Fibroblast of the aortic adventitia (primary cell): ENCODE measurements around the gene DND1. TPM values are rescaled to one million over a fixed set of nuclear protein-coding genes. Genes with fewer than 3 reads are reported as not detected.
"Not testable (repeated sequence)": the region's sequence is repeated elsewhere in the genome, so short reads cannot be mapped to it uniquely, and the experiment has no call there.

Source experiments
- DNase-seq: peaks from one replicate; pipeline ENCODE4 v3.0.0-alpha.2; 2010; ENCODE audit warnings: low read depth
- H3K4me3 ChIP-seq: 2 replicates; pipeline ENCODE4 v1.5.1; 2011; ENCODE audit warnings: low read depth, mild to moderate bottlenecking, control low read depth, low read length, moderate library complexity
- small RNA-seq: library from RNA; depleted of rRNA; stranded (forward); fragments of <200 nt; gene quantifications from one replicate; pipeline ENCODE3, GENCODE V24; 2012
- total RNA-seq: library from RNA; depleted of rRNA; stranded (reverse); fragments of >200 nt; gene quantifications from 2 replicates; pipeline ENCODE4 v1.2.3, GENCODE V29; 2012; ENCODE audit warnings: low replicate concordance
- TF ChIP-seq, protein P1 (sequence below): IDR thresholded peaks from 2 replicates; pipeline ENCODE4 v1.5.1; 2011; ENCODE audit warnings: mild to moderate bottlenecking, low read length, control low read depth, inconsistent platforms; ENCODE audit not compliant: insufficient read depth

The DND1 gene
- total RNA-seq, 1 donor = 0.18 TPM

DNA sequence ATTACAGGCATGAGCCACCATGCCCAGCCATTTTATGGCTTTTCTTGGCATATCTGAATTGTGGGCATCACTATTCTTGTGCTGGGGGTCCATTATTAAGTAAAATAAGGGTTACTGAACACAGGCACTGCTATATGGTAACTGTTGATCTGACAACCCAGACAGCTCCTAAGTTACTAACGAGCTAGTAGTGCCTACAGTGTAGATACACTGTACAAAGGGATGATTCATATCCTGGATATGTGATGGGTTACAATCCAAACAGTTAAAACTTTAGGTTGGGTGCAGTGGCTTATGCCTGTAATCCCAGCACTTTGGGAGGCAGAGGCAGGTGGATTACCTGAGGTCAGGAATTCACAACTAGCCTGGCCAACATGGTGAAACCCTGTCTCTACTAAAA is 44.7 kb downstream of the DND1 start:
- TF ChIP-seq, protein P1, sequence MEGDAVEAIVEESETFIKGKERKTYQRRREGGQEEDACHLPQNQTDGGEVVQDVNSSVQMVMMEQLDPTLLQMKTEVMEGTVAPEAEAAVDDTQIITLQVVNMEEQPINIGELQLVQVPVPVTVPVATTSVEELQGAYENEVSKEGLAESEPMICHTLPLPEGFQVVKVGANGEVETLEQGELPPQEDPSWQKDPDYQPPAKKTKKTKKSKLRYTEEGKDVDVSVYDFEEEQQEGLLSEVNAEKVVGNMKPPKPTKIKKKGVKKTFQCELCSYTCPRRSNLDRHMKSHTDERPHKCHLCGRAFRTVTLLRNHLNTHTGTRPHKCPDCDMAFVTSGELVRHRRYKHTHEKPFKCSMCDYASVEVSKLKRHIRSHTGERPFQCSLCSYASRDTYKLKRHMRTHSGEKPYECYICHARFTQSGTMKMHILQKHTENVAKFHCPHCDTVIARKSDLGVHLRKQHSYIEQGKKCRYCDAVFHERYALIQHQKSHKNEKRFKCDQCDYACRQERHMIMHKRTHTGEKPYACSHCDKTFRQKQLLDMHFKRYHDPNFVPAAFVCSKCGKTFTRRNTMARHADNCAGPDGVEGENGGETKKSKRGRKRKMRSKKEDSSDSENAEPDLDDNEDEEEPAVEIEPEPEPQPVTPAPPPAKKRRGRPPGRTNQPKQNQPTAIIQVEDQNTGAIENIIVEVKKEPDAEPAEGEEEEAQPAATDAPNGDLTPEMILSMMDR = no peak
- H3K4me3 ChIP-seq = no peak overlapping the region
- DNase-seq = peak; percentile 22

- no peak overlapping the region for H3K4me3 ChIP-seq
- TF ChIP-seq, protein P1 = no peak
- no peak for DNase-seq
Measured at GRCh38 chr5:140627972-140628371, 45.4 kb downstream of the DND1 start.

DNA sequence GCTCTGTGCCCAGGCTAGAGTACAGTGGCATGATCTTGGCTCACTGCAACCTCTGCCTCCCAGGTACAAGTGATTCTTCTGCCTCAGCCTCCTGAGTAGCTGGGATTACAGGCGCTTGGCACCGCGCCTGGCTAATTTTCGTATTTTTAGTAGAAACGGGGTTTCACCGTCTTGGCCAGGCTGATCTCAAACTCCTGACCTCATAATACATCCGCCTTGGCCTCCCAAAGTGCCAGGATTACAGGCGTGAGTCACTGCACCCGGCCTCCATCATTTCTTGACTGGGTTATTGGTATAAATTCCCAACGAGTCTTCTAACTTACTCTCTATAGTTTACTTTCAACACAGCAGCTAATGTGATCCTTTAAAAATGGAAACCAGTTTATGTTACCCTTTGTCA is 48.5 kb downstream of the DND1 start:
- not testable (repeated sequence) for DNase-seq, H3K4me3 ChIP-seq

- DNase-seq, H3K4me3 ChIP-seq: not testable (repeated sequence)
Measured at GRCh38 chr5:140623061-140623460, 50.3 kb downstream of the DND1 start.

DNA sequence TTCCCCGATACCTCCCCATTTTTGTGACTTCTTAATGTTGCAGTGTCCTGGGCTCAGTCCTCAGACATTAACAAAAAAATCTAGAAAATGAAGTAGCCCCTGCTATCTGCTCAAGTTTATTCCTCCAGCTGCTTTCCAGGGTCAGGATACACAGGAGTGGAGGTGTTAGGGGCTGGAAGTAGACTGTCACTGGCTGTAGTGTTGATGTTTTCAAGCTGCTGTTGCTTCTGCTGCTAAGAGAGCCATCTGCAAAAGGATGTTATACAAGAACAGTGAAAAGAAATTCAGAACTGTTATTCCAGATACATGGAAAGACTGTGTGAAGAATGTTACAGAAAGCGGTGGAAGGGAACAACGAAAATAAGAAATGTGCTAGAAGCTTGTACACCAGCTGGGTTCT is 51.1 kb downstream of the DND1 start:
- DNase-seq = no peak
- TF ChIP-seq, protein P1 = no peak
- no peak overlapping the region for H3K4me3 ChIP-seq

Small RNA genes within 50 kb of the gene (small RNA-seq; reads per million reads assigned to genes)
- gene VTRNA1-1 = 39.2 reads per million, percentile 96 among the genes with 10 or more reads in this experiment
- 47.9 reads per million, percentile 97 among the genes with 10 or more reads in this experiment for gene VTRNA1-2

Other genes with a start within 250 kb of the DND1 start
- 0.74 and 4.7 TPM in 2 replicates for gene EIF4EBP3, start 125.9 kb downstream of the DND1 start, total RNA-seq
- gene SRA1, start 116.1 kb downstream of the DND1 start, total RNA-seq = 29.3 and 29.6 TPM in 2 replicates
- 16.1 and 17.5 TPM in 2 replicates for gene APBB3, start 109.0 kb downstream of the DND1 start, total RNA-seq
- gene SLC35A4, start 108.7 kb downstream of the DND1 start, total RNA-seq = 17.0 and 28.0 TPM in 2 replicates
- gene CD14, start 40.4 kb downstream of the DND1 start, total RNA-seq = 0.36 and 4.4 TPM in 2 replicates
- gene TMCO6, start 34.1 kb downstream of the DND1 start, total RNA-seq = 21.1 and 295 TPM in 2 replicates
- gene NDUFA2, start 25.9 kb downstream of the DND1 start, total RNA-seq = 32.9 and 40.6 TPM in 2 replicates
- 84.2 and 183 TPM in 2 replicates for gene IK, start 25.7 kb downstream of the DND1 start, total RNA-seq
- 12.8 and 21.9 TPM in 2 replicates for gene WDR55, start 8.7 kb downstream of the DND1 start, total RNA-seq
- 52.2 and 62.9 TPM in 2 replicates for gene HARS1, start 17.8 kb upstream of the DND1 start, total RNA-seq
- 22.7 and 39.0 TPM in 2 replicates for gene HARS2, start 17.9 kb upstream of the DND1 start, total RNA-seq
- gene ZMAT2, start 26.9 kb upstream of the DND1 start, total RNA-seq = 37.2 and 118 TPM in 2 replicates
- gene PCDHA1, start 112.6 kb upstream of the DND1 start, total RNA-seq = 0.09 TPM in 1 of 2 replicates, not detected in the other
- 0.09 and 0.16 TPM in 2 replicates for gene PCDHA2, start 121.3 kb upstream of the DND1 start, total RNA-seq
- 0.27 and 0.49 TPM in 2 replicates for gene PCDHA3, start 127.5 kb upstream of the DND1 start, total RNA-seq
- gene PCDHA4, start 133.5 kb upstream of the DND1 start, total RNA-seq = 0.09 and 1.1 TPM in 2 replicates
- 0.08 and 0.09 TPM in 2 replicates for gene PCDHA5, start 148.0 kb upstream of the DND1 start, total RNA-seq
- 0.27 and 1.3 TPM in 2 replicates for gene PCDHA6, start 154.4 kb upstream of the DND1 start, total RNA-seq
- gene PCDHA7, start 160.7 kb upstream of the DND1 start, total RNA-seq = 0.18 and 0.41 TPM in 2 replicates
- gene PCDHA8, start 167.6 kb upstream of the DND1 start, total RNA-seq = 0.09 and 0.25 TPM in 2 replicates
- under 0.01 and 0.49 TPM in 2 replicates for gene PCDHA9, start 174.8 kb upstream of the DND1 start, total RNA-seq
- under 0.01 and 0.09 TPM in 2 replicates for gene PCDHA10, start 182.3 kb upstream of the DND1 start, total RNA-seq
- gene PCDHA11, start 195.4 kb upstream of the DND1 start, total RNA-seq = 0.08 and 0.09 TPM in 2 replicates
- gene PCDHA12, start 201.7 kb upstream of the DND1 start, total RNA-seq = 0.09 and 0.33 TPM in 2 replicates
- 0.08 TPM in 1 of 2 replicates, not detected in the other for gene PCDHA13, start 208.5 kb upstream of the DND1 start, total RNA-seq